Parathyroid adenoma (tissue), 2 donors: ENCODE data around the gene TEKT2.

ENCODE experiments used
- H2AFZ ChIP-seq: fragments of 300-600 bp; sonication (generic); one replicate; pipeline ENCODE4 v1.7.0; 2017; ENCODE audit warnings: antibody characterized with exemption, mild to moderate bottlenecking
- H3K27ac ChIP-seq: fragments of 300-600 bp; sonication (generic); one replicate; pipeline ENCODE4 v1.7.0; 2017
- H3K27me3 ChIP-seq: fragments of 300-600 bp; sonication (generic); one replicate; pipeline ENCODE4 v1.7.0; 2017; ENCODE audit warnings: low read length; ENCODE audit not compliant: control insufficient read depth, insufficient read depth
- H3K36me3 ChIP-seq: fragments of 300-600 bp; sonication (generic); one replicate; pipeline ENCODE4 v1.7.0; 2017; ENCODE audit warnings: low read length; ENCODE audit not compliant: control insufficient read depth, insufficient read depth
- H3K4me1 ChIP-seq: fragments of 300-600 bp; sonication (generic); one replicate; pipeline ENCODE4 v1.7.0; 2017; ENCODE audit warnings: control low read depth
- H3K4me2 ChIP-seq: fragments of 300-600 bp; sonication (generic); one replicate; pipeline ENCODE4 v1.7.0; 2017; ENCODE audit warnings: low read length
- H3K4me3 ChIP-seq: fragments of 300-600 bp; sonication (generic); one replicate; pipeline ENCODE4 v1.7.0; 2017; ENCODE audit warnings: low read depth, low read length
- H3K79me2 ChIP-seq: fragments of 300-600 bp; sonication (generic); one replicate; pipeline ENCODE4 v1.7.0; 2017; ENCODE audit warnings: control low read depth
- H3K9ac ChIP-seq: fragments of 300-600 bp; sonication (generic); one replicate; pipeline ENCODE4 v1.7.0; 2017; ENCODE audit warnings: mild to moderate bottlenecking
- H3K9me3 ChIP-seq: fragments of 300-600 bp; sonication (generic); one replicate; pipeline ENCODE4 v1.7.0; 2017; ENCODE audit warnings: low read length; ENCODE audit not compliant: control insufficient read depth
- TF ChIP-seq, protein P1 (sequence below): fragments of 300-600 bp; sonication (generic); IDR thresholded peaks from one replicate; pipeline ENCODE4 v1.7.0; 2017; ENCODE audit warnings: antibody characterized with exemption, mild to moderate bottlenecking
- donor health status: primary hyperparathyroidism.

Gene TEKT2

DNA sequence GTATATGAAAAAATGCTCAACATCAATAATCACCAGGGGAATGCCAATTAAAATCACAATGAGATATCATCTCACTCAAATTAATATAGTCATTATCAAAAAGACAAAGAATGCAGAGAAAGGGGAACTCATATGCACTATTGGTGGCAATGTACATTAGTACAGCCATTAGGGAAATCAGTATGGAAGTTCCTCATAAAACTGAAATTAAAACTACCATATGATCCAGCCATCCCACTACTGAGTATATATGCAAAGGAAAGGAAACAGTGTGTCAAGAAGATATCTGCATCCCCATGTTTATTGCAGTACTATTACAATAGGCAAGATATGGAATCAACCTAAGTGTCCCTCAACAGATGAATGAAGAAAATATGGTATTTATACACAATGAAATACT is 32.1 kb upstream of the TEKT2 start:
- no peaks in the 10 kb centered on the region for H3K36me3 ChIP-seq

DNA sequence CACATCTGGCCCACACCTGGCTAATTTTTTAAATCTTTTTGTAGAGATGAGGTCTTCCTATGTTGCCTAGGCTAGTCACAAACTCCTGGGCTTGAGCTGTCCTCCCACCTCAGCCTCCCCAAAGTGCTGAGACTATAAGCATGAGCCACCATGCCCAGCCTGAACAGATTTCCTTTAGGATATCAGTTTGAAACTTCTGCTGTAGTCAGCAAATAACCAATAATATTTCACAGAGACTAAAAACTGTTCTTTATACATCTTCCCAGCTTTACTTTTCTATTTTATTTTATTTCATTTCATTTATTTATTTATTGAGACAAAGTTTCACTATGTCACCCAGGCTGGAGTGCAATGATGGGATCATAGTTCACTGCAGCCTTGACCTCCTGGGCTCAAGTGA is 29.9 kb upstream of the TEKT2 start:
- Histone ChIP-seq H3K4me1 (no peaks in the 10 kb centered on the region), H3K79me2 (no peaks in the 10 kb centered on the region), H3K9me3 (no peaks in the 10 kb centered on the region), H3K9ac (no peak overlapping the region), H3K4me3 (no peak overlapping the region), H3K27me3 (no peaks in the 10 kb centered on the region), H3K27ac (no peak overlapping the region), H3K4me2 (no peak overlapping the region), H3K36me3 (no peaks in the 10 kb centered on the region), H2AFZ (no peak overlapping the region)
- TF ChIP-seq, protein P1, sequence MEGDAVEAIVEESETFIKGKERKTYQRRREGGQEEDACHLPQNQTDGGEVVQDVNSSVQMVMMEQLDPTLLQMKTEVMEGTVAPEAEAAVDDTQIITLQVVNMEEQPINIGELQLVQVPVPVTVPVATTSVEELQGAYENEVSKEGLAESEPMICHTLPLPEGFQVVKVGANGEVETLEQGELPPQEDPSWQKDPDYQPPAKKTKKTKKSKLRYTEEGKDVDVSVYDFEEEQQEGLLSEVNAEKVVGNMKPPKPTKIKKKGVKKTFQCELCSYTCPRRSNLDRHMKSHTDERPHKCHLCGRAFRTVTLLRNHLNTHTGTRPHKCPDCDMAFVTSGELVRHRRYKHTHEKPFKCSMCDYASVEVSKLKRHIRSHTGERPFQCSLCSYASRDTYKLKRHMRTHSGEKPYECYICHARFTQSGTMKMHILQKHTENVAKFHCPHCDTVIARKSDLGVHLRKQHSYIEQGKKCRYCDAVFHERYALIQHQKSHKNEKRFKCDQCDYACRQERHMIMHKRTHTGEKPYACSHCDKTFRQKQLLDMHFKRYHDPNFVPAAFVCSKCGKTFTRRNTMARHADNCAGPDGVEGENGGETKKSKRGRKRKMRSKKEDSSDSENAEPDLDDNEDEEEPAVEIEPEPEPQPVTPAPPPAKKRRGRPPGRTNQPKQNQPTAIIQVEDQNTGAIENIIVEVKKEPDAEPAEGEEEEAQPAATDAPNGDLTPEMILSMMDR = no peak

More for the DNA sequence above, 32.1 kb upstream of the TEKT2 start:
- TF ChIP-seq, protein P1 = no peak
- H2AFZ ChIP-seq = no peak overlapping the region
- no peaks in the 10 kb centered on the region for H3K27me3 ChIP-seq
- H3K4me1 ChIP-seq = no peaks in the 10 kb centered on the region
- no peak overlapping the region for H3K4me3 ChIP-seq
- no peak overlapping the region for H3K27ac ChIP-seq
- H3K9me3 ChIP-seq = no peaks in the 10 kb centered on the region
- no peak overlapping the region for H3K9ac ChIP-seq
- no peaks in the 10 kb centered on the region for H3K79me2 ChIP-seq
- H3K4me2 ChIP-seq = no peak overlapping the region

DNA sequence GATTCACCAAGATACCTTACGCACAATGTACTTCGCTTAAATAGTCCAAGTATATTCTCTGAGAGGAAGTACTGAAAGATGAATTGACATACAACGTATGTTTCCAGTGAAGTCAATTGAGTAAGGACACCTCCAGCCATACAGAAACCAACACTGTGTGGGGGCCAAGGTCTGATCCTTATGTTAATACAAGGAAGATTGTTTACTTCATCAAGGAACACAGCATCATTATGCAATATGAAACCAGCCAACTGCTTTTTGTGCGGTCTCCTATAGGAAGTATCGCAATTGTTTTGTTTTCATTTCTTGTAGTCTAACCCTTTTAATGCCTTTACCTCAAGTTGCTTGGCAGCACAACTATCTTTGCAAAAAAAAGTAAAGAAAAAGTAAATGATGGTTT is 28.2 kb upstream of the TEKT2 start:
- no peaks in the 10 kb centered on the region for H3K36me3 ChIP-seq
- no peaks in the 10 kb centered on the region for H3K9me3 ChIP-seq
- no peak overlapping the region for H3K9ac ChIP-seq
- no peak overlapping the region for H3K4me3 ChIP-seq
- no peaks in the 10 kb centered on the region for H3K27me3 ChIP-seq
- no peaks in the 10 kb centered on the region for H3K79me2 ChIP-seq
- TF ChIP-seq, protein P1 = no peak
- H3K4me2 ChIP-seq = no peak overlapping the region
- H3K27ac ChIP-seq = no peak overlapping the region
- H2AFZ ChIP-seq = no peak overlapping the region
- no peaks in the 10 kb centered on the region for H3K4me1 ChIP-seq

DNA sequence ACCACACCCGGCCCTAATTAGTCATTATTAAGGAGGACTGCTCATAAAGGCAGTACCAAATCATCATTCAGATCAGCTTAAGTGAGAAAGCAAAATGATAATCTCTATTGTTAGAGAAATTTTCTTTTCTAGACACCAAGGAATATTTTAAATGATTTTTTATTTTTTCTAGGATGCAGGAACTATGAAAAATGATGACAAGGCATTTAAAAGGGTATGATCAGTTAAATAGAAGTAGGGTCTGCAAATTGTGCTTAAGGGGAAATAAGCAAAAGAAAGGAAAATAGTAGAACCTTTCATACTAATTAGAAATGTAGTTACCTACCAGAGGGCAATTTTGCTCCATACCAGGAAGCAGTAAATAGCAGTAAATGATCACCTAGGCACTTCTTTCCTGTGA is 21.6 kb upstream of the TEKT2 start:
- no peaks in the 10 kb centered on the region for H3K36me3 ChIP-seq
- no peaks in the 10 kb centered on the region for H3K27me3 ChIP-seq
- H2AFZ ChIP-seq = no peak overlapping the region
- no peak overlapping the region for H3K9ac ChIP-seq
- no peak overlapping the region for H3K4me2 ChIP-seq
- no peak overlapping the region for H3K4me3 ChIP-seq
- no peaks in the 10 kb centered on the region for H3K9me3 ChIP-seq
- H3K79me2 ChIP-seq = no peaks in the 10 kb centered on the region
- H3K4me1 ChIP-seq = no peaks in the 10 kb centered on the region
- H3K27ac ChIP-seq = no peak overlapping the region
- TF ChIP-seq, protein P1 = no peak

DNA sequence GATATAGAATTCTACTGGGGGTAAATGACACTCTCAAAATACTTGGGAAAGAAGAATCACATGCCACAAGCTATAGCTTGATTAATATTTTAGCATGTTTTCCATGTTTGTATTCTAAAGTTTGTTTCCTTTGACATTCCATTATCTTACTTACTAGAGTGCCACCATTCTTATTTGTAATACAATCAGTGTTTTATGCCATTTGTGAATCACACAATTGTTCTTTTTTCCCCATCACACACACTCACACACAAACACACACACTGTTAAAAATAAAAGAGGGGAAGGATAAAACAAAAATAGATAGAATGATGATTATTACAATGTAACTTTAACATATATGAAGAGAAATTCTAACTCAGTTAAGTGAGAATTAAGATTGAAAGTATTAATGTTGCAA is 16.0 kb upstream of the TEKT2 start:
- H3K27ac ChIP-seq = no peak overlapping the region
- no peaks in the 10 kb centered on the region for H3K36me3 ChIP-seq
- H3K4me3 ChIP-seq = no peak overlapping the region
- no peaks in the 10 kb centered on the region for H3K4me1 ChIP-seq
- no peak overlapping the region for H3K4me2 ChIP-seq
- no peak overlapping the region for H2AFZ ChIP-seq
- no peaks in the 10 kb centered on the region for H3K9me3 ChIP-seq
- H3K27me3 ChIP-seq = no peaks in the 10 kb centered on the region
- no peaks in the 10 kb centered on the region for H3K79me2 ChIP-seq
- TF ChIP-seq, protein P1 = no peak
- H3K9ac ChIP-seq = no peak overlapping the region
